Measurements from ENCODE around the gene BMS1. TPM values are rescaled to one million over a fixed set of nuclear protein-coding genes. Genes with fewer than 3 reads are reported as not detected.

Gene BMS1
- total and polyA plus RNA-seq, 10 donors, result 6.6 to 17.7 (median 13.4) TPM

DNA sequence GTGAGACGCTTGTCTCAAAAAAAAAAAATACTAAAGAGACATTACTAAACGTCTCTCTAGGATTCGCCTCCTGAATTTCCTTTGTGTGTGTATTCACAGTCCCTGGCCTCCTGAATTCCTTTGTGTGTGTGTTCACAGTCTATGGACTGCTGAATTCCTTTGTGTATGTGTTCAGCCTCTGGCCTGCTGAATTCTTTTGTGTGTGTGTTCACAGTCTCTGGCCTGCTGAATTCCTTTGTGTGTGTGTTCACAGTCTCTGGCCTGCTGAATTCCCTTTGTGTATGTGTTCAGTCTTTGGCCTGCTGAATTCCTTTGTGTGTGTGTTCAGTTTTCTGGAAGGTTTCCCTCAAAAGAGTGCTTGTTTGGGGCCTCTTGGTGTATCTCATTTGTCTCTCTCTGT lies 8.2 kb downstream of the BMS1 start:
- Histone ChIP-seq H3K36me3 (peaks cover 3 to 99% (median 91%) of the 10 kb centered on the region in 6 donors), H3K27ac (no peak overlapping the region), H3K4me1 (peaks cover 0 to 6% (median 0%) of the 10 kb centered on the region in 6 donors), H3K4me3 (no peak overlapping the region), H3K9me3 (no peaks in the 10 kb centered on the region), H3K27me3 (replicated peaks in 1 of 7) (no peaks in the 10 kb centered on the region)
- 87 to 99% (median 92%) methylated on average over 3 of the region's 3 CpGs for whole genome bisulfite sequencing, 5 donors
- no peak for TF ChIP-seq POLR2A (IDR thresholded peaks at IDR 0.05)
- TF ChIP-seq, protein P1, sequence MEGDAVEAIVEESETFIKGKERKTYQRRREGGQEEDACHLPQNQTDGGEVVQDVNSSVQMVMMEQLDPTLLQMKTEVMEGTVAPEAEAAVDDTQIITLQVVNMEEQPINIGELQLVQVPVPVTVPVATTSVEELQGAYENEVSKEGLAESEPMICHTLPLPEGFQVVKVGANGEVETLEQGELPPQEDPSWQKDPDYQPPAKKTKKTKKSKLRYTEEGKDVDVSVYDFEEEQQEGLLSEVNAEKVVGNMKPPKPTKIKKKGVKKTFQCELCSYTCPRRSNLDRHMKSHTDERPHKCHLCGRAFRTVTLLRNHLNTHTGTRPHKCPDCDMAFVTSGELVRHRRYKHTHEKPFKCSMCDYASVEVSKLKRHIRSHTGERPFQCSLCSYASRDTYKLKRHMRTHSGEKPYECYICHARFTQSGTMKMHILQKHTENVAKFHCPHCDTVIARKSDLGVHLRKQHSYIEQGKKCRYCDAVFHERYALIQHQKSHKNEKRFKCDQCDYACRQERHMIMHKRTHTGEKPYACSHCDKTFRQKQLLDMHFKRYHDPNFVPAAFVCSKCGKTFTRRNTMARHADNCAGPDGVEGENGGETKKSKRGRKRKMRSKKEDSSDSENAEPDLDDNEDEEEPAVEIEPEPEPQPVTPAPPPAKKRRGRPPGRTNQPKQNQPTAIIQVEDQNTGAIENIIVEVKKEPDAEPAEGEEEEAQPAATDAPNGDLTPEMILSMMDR (IDR thresholded peaks at IDR 0.05 in 8 of 11, conservative IDR thresholded peaks at IDR 0.05 in 3 of 11), result no peak
- no peak for TF ChIP-seq POLR2AphosphoS5 (IDR thresholded peaks at IDR 0.05)
- intact Hi-C loops (cut with DNase I; ENCODE audit: low total_unique reads), result no loop called here
- no peak for DNase-seq

DNA sequence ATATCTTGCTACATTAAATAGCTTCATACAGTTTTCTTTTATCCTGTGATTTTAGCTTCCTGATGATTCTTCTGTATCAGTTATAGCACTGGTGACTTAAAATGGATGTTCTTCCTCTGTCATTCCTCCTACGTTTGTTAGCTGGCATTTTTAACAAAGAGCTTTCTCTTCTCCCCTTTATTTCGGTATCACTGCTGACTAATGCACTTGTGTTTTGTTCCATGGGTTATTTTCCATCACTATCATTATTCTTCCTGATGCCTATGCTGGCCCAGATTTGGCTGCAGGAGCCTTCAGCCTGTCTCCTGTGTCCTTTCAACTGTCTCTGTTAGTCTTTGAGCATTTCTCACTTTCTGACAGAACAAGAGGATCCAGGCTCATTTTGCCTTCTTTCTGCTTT lies 13.1 kb downstream of the BMS1 start:
- Histone ChIP-seq H3K4me3 (no peak overlapping the region), H3K27me3 (replicated peaks in 1 of 7) (no peaks in the 10 kb centered on the region), H3K4me1 (no peaks in the 10 kb centered on the region), H3K9me3 (no peaks in the 10 kb centered on the region), H3K27ac (no peak overlapping the region), H3K36me3 (peaks cover 12 to 99% (median 96%) of the 10 kb centered on the region in 6 donors)
- 86 to 95% (median 91%) methylated on average over 2 of the region's 2 CpGs for WGBS, 5 donors
- no peak for DNase-seq
- intact Hi-C loops (cut with DNase I; ENCODE audit: low total_unique reads), result no loop called here
- no peak for TF ChIP-seq POLR2A (IDR thresholded peaks at IDR 0.05)
- TF ChIP-seq, protein P1 (IDR thresholded peaks at IDR 0.05 in 8 of 11, conservative IDR thresholded peaks at IDR 0.05 in 3 of 11), result no peak
- no peak for TF ChIP-seq POLR2AphosphoS5 (IDR thresholded peaks at IDR 0.05)

DNA sequence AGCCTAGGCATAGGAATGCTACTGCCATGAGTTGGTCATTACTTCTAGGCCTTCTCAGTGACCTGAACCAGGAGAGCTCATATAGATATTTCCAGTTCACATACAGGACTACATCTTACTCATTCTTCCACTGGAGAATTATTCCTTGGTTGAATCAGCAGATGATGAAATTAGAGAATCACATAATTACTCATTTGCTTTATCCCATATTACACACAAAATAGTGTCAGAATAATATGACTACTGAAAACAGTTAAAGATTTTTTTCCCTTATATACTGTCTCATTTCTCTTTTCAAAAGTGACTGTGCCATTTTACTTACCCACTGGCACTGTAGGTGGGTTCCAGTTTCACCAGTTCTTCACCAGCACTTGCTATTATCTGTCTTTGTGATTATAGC lies 18.5 kb downstream of the BMS1 start:
- TF ChIP-seq POLR2AphosphoS5 (IDR thresholded peaks at IDR 0.05) (no peak), POLR2A (IDR thresholded peaks at IDR 0.05) (no peak)
- TF ChIP-seq, protein P1 (IDR thresholded peaks at IDR 0.05 in 8 of 11, conservative IDR thresholded peaks at IDR 0.05 in 3 of 11), result no peak
- intact Hi-C loops (cut with DNase I; ENCODE audit: low total_unique reads), result no loop called here
- Histone ChIP-seq H3K27me3 (replicated peaks in 1 of 7) (no peaks in the 10 kb centered on the region), H3K9me3 (no peaks in the 10 kb centered on the region), H3K27ac (no peak overlapping the region), H3K4me1 (no peaks in the 10 kb centered on the region), H3K36me3 (peaks cover 12 to 100% (median 94%) of the 10 kb centered on the region in 6 donors), H3K4me3 (no peak overlapping the region)
- no peak for DNase-seq

DNA sequence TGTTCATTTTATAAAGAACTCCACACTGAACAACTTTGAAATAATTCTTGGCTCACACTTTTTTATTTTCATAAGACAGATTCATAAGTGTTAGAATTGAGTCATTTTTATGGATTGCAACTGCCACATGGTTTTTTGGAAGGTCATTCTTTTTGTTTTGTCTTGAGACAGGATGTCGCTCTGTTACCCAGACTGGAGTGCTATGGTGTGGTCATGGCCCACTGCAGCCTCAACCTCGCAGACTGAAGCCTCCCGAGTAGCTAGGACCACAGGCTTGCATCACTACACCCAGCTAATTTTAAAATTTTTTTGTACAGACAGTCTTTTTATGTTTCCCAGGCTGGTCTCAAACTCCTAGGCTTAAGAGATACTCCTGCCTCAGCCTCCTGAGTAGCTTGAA lies 20.3 kb downstream of the BMS1 start:
- DNase-seq, result no peak
- Histone ChIP-seq H3K27ac (no peak overlapping the region), H3K4me1 (no peaks in the 10 kb centered on the region), H3K27me3 (replicated peaks in 1 of 7) (no peaks in the 10 kb centered on the region), H3K36me3 (peaks cover 4 to 100% (median 82%) of the 10 kb centered on the region in 6 donors), H3K4me3 (no peak overlapping the region), H3K9me3 (no peaks in the 10 kb centered on the region)
- TF ChIP-seq, protein P1 (IDR thresholded peaks at IDR 0.05 in 8 of 11, conservative IDR thresholded peaks at IDR 0.05 in 3 of 11), result no peak
- TF ChIP-seq POLR2A (IDR thresholded peaks at IDR 0.05), result no peak
- no peak for TF ChIP-seq POLR2AphosphoS5 (IDR thresholded peaks at IDR 0.05)
- intact Hi-C loops (cut with DNase I; ENCODE audit: low total_unique reads), result no loop called here
- WGBS, 5 donors, result 76 to 89% (median 83%) methylated on average over 3 of the region's 3 CpGs
